ENCODE results near the gene TNNC2. TPM values are rescaled to one million over a fixed set of nuclear protein-coding genes. Genes with fewer than 3 reads are reported as not detected.

TNNC2 gene
- total RNA-seq, 2 donors from 2014 or later = 0.51 TPM; not detected in 1

DNA sequence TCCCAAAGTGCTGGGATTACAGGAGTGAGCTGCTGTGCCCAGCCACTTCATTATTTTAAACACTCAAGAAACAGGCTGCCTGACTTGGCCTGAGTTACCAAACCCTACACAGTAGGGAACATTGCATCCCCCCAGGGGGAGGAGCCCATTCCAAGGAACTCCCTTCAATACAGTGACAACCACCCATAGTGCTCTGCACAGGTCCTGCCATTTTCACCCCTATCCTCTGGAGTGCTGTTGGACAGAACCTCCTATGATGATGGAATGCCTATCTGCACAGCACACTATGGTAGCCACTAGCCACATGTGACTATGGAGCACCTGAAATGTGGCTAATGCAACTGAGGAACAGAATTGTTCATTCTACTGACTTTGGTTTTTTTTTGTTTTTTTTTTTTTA is 18.3 kb upstream of the TNNC2 start:
- H3K4me3 ChIP-seq (ENCODE audit: low read length) = no peak overlapping the region
- peaks cover 4% of the 10 kb centered on the region for H3K9me3 Mint-ChIP-seq
- H3K4me3 Mint-ChIP-seq = no peak overlapping the region
- no peaks in the 10 kb centered on the region for H3K4me1 ChIP-seq (ENCODE audit: control insufficient read depth, insufficient read depth, low read length)
- H3K9ac ChIP-seq (ENCODE audit: extremely low read depth, low read length, poor library complexity, severe bottlenecking) = no peak overlapping the region
- TF ChIP-seq, protein P1, sequence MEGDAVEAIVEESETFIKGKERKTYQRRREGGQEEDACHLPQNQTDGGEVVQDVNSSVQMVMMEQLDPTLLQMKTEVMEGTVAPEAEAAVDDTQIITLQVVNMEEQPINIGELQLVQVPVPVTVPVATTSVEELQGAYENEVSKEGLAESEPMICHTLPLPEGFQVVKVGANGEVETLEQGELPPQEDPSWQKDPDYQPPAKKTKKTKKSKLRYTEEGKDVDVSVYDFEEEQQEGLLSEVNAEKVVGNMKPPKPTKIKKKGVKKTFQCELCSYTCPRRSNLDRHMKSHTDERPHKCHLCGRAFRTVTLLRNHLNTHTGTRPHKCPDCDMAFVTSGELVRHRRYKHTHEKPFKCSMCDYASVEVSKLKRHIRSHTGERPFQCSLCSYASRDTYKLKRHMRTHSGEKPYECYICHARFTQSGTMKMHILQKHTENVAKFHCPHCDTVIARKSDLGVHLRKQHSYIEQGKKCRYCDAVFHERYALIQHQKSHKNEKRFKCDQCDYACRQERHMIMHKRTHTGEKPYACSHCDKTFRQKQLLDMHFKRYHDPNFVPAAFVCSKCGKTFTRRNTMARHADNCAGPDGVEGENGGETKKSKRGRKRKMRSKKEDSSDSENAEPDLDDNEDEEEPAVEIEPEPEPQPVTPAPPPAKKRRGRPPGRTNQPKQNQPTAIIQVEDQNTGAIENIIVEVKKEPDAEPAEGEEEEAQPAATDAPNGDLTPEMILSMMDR (conservative IDR thresholded peaks at IDR 0.05) = no peak
- H3K9me3 ChIP-seq (ENCODE audit: control insufficient read depth, low read length) = peaks cover 6% of the 10 kb centered on the region
- no peak overlapping the region for H3K27ac Mint-ChIP-seq
- peaks cover 67% of the 10 kb centered on the region for H3K36me3 ChIP-seq (ENCODE audit: control insufficient read depth, insufficient read depth, low read length)
- DNase-seq = no peak
- no peaks in the 10 kb centered on the region for H3K27me3 ChIP-seq (ENCODE audit: control insufficient read depth, insufficient read depth, low read length, poor library complexity, severe bottlenecking)
- no peak overlapping the region for H3K27ac ChIP-seq (ENCODE audit: low read depth, low read length)
- no peaks in the 10 kb centered on the region for H3K27me3 Mint-ChIP-seq (ENCODE audit: insufficient read depth)
- peaks cover 64% of the 10 kb centered on the region for H3K36me3 Mint-ChIP-seq (ENCODE audit: low read depth)
- no peaks in the 10 kb centered on the region for H3K4me1 Mint-ChIP-seq

DNA sequence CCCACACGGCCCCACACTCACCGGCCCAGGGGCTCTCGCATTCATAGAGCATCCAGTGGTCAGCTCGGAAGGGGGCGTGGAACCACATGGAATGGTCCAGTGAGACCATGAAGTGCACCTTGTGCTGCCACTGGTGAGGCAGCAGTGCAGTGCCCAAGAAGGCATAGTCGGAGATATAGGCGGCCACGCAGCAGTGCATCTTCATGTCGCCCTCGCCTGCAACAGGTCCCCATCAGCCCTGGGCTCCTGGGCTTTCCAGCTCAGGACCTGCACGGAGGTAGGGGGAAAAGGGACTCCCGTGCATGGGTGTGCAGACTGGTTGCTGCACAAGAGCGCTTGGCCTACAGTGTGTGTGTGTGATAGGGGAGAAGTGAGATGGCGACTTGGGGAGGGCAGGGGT is 16.4 kb upstream of the TNNC2 start:
- Mint-ChIP-seq H3K9me3 (no peaks in the 10 kb centered on the region), H3K4me1 (no peaks in the 10 kb centered on the region), H3K27me3 (ENCODE audit: insufficient read depth) (no peaks in the 10 kb centered on the region), H3K36me3 (ENCODE audit: low read depth) (peaks cover 48% of the 10 kb centered on the region), H3K4me3 (no peak overlapping the region), H3K27ac (no peak overlapping the region)
- TF ChIP-seq, protein P1 (conservative IDR thresholded peaks at IDR 0.05) = no peak
- no peaks in the 10 kb centered on the region for H3K4me1 ChIP-seq (ENCODE audit: control insufficient read depth, insufficient read depth, low read length)
- H3K27ac ChIP-seq (ENCODE audit: low read depth, low read length) = no peak overlapping the region
- no peak for DNase-seq
- no peaks in the 10 kb centered on the region for H3K9me3 ChIP-seq (ENCODE audit: control insufficient read depth, low read length)
- H3K27me3 ChIP-seq (ENCODE audit: control insufficient read depth, insufficient read depth, low read length, poor library complexity, severe bottlenecking) = no peaks in the 10 kb centered on the region
- WGBS, 2 experiments (ENCODE audit: insufficient coverage in 1 of 2, insufficient read length in 1 of 2) = 92 to 95% methylated on average over 5 to 14 of the region's 14 CpGs
- peaks cover 63% of the 10 kb centered on the region for H3K36me3 ChIP-seq (ENCODE audit: control insufficient read depth, insufficient read depth, low read length)
- H3K4me3 ChIP-seq (ENCODE audit: low read length) = no peak overlapping the region
- no peak overlapping the region for H3K9ac ChIP-seq (ENCODE audit: extremely low read depth, low read length, poor library complexity, severe bottlenecking)

DNA sequence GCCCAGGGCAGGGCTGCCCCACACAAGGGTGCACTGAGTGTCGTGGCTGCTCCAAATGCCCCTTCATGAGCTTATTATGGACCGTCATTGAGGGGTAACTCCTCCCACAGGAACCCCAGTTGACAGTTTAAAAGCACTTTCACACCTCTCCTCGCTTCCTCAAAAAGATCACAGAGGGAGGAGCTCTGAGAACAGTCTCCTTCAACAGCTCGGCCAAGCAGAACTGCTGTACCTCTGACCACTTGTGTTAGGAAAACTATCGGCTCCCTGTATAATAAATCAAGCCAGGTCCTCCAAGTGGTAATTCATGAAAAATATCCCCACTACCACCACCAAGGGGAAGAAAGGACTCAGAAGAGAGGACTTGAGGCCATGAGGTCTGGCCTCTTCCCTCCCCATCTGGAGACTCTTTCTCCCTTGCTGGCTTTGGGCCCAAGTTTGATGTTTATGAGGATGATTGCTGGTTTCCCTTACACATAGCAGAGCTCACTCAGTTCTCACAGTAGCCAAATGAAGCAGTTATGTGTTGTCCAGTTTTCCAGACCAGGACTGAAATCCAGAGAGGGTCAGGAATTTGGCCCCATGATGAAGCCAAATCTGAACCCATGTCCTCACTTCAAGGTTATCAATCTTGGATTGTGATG is 15.2 kb upstream of the TNNC2 start:
- Histone ChIP-seq H3K27ac (ENCODE audit: low read depth, low read length) (no peak overlapping the region), H3K4me3 (ENCODE audit: low read length) (no peak overlapping the region), H3K9ac (ENCODE audit: extremely low read depth, low read length, poor library complexity, severe bottlenecking) (no peak overlapping the region), H3K27me3 (ENCODE audit: control insufficient read depth, insufficient read depth, low read length, poor library complexity, severe bottlenecking) (no peaks in the 10 kb centered on the region), H3K9me3 (ENCODE audit: control insufficient read depth, low read length) (no peaks in the 10 kb centered on the region), H3K36me3 (ENCODE audit: control insufficient read depth, insufficient read depth, low read length) (peaks cover 61% of the 10 kb centered on the region), H3K4me1 (ENCODE audit: control insufficient read depth, insufficient read depth, low read length) (no peaks in the 10 kb centered on the region)
- TF ChIP-seq, protein P1 (conservative IDR thresholded peaks at IDR 0.05) = no peak
- Mint-ChIP-seq H3K36me3 (ENCODE audit: low read depth) (peaks cover 43% of the 10 kb centered on the region), H3K27me3 (ENCODE audit: insufficient read depth) (no peaks in the 10 kb centered on the region), H3K4me1 (no peaks in the 10 kb centered on the region), H3K4me3 (no peak overlapping the region), H3K9me3 (no peaks in the 10 kb centered on the region), H3K27ac (no peak overlapping the region)
- 89 to 96% methylated on average over 4 to 5 of the region's 5 CpGs for WGBS, 2 experiments (ENCODE audit: insufficient coverage in 1 of 2, insufficient read length in 1 of 2)
- no peak for DNase-seq

Measured in endodermal cell (in vitro differentiated cells).